Fibroblast of villous mesenchyme (primary cell): Measurements from ENCODE around the gene NXPH2. TPM values are rescaled to one million over a fixed set of nuclear protein-coding genes. Genes with fewer than 3 reads are reported as not detected.

Source experiments
- DNase-seq: peaks from one replicate; pipeline ENCODE4 v3.0.0-alpha.2; 2010; ENCODE audit warnings: low read depth
- H3K4me3 ChIP-seq: 2 replicates; pipeline ENCODE4 v1.5.1; 2011; ENCODE audit warnings: low read depth, mild to moderate bottlenecking, low read length
- CTCF ChIP-seq: IDR thresholded peaks from 2 replicates; pipeline ENCODE4 v1.5.1; 2012; ENCODE audit warnings: low read depth, mild to moderate bottlenecking, low read length; ENCODE audit not compliant: insufficient read depth
- total RNA-seq: library from RNA; depleted of rRNA; stranded (reverse); fragments of >200 nt; gene quantifications from 2 replicates; pipeline ENCODE4 v1.2.3, GENCODE V29; 2012

The NXPH2 gene
- total RNA-seq, result under 0.01 TPM in 1 of 2 replicates, not detected in the other

- no peak within 1 kb of the TSS for H3K4me3 ChIP-seq
- no peak for TF ChIP-seq CTCF
- no peak for DNase-seq
Observed at GRCh38 chr2:138779781-138780445, at the start of gene NXPH2. TSS of gene NXPH2 (minus strand) at chr2:138780390. CDS start at chr2:138780241, 149 bp downstream.

- TF ChIP-seq CTCF, result no peak
- peak; percentile 16 for DNase-seq
- H3K4me3 ChIP-seq, result no peak overlapping the region
Observed at GRCh38 chr2:138829326-138829919, 49.2 kb upstream of the NXPH2 start.

GRCh38 chr2:138827426-138828054 is 47.4 kb upstream of the NXPH2 start:
- TF ChIP-seq CTCF, result peak; percentile 70
- no peak overlapping the region for H3K4me3 ChIP-seq
- DNase-seq, result peak; percentile 64

GRCh38 chr2:138823666-138824065 is 43.5 kb upstream of the NXPH2 start:
- H3K4me3 ChIP-seq, result no peak overlapping the region
- no peak for DNase-seq
- TF ChIP-seq CTCF, result no peak

GRCh38 chr2:138819964-138820363 is 39.8 kb upstream of the NXPH2 start:
- TF ChIP-seq CTCF, result no peak
- H3K4me3 ChIP-seq, result no peak overlapping the region
- DNase-seq, result no peak

- TF ChIP-seq CTCF, result no peak
- no peak for DNase-seq
- no peak overlapping the region for H3K4me3 ChIP-seq
Observed at GRCh38 chr2:138818556-138818955, 38.4 kb upstream of the NXPH2 start.
